ENCODE measurements around the gene YWHAQ.
"Not testable (repeated sequence)": the region's sequence is repeated elsewhere in the genome, so short reads cannot be mapped to it uniquely, and the experiment has no call there.

Gene YWHAQ

GRCh38 chr2:9593925-9594324, 36.9 kb downstream of the YWHAQ start:
- FAIRE-seq: no peak
- no peak for DNase-seq (ENCODE audit: insufficient read length, low spot score)
- TF ChIP-seq CTCF (IDR thresholded peaks at IDR 0.05; ENCODE audit: insufficient read depth, missing control alignments): no peak

GRCh38 chr2:9592699-9593098, 38.1 kb downstream of the YWHAQ start:
- FAIRE-seq: no peak
- DNase-seq (ENCODE audit: insufficient read length, low spot score): no peak
- no peak for TF ChIP-seq CTCF (IDR thresholded peaks at IDR 0.05; ENCODE audit: insufficient read depth, missing control alignments)

- FAIRE-seq (no peak), DNase-seq (ENCODE audit: insufficient read length, low spot score) (no peak)
- TF ChIP-seq CTCF (IDR thresholded peaks at IDR 0.05; ENCODE audit: insufficient read depth, missing control alignments): no peak
These were observed 40.2 kb downstream of the YWHAQ start for GRCh38 chr2:9590641-9591040.

- FAIRE-seq: no peak
- no peak for TF ChIP-seq CTCF (IDR thresholded peaks at IDR 0.05; ENCODE audit: insufficient read depth, missing control alignments)
- DNase-seq (ENCODE audit: insufficient read length, low spot score): no peak
These were observed 44.3 kb downstream of the YWHAQ start for GRCh38 chr2:9586465-9586864.

GRCh38 chr2:9585486-9585885, 45.3 kb downstream of the YWHAQ start:
- FAIRE-seq: no peak
- no peak for DNase-seq (ENCODE audit: insufficient read length, low spot score)
- TF ChIP-seq CTCF (IDR thresholded peaks at IDR 0.05; ENCODE audit: insufficient read depth, missing control alignments): no peak

GRCh38 chr2:9584902-9585301, 45.9 kb downstream of the YWHAQ start:
- peak; percentile 64 for FAIRE-seq
- not testable (repeated sequence) for DNase-seq (ENCODE audit: insufficient read length, low spot score)

- FAIRE-seq (no peak), DNase-seq (ENCODE audit: insufficient read length, low spot score) (no peak)
- TF ChIP-seq CTCF (IDR thresholded peaks at IDR 0.05; ENCODE audit: insufficient read depth, missing control alignments): no peak
These were observed 48.2 kb downstream of the YWHAQ start for GRCh38 chr2:9582624-9583023.
